OCI-LY1 (cell line): ENCODE results near the gene DDI2.
"Not testable (repeated sequence)": the region's sequence is repeated elsewhere in the genome, so short reads cannot be mapped to it uniquely, and the experiment has no call there.

Source experiments
- H2AFZ ChIP-seq: fragments of 200-600 bp; sonication (generic), shearing (Covaris generic); 2 replicates; pipeline ENCODE4 v1.6.0; 2014; ENCODE audit warnings: antibody characterized with exemption, mild to moderate bottlenecking, low read length
- H3F3A ChIP-seq: fragments of 200-600 bp; sonication (generic), shearing (Covaris generic); 2 replicates; pipeline ENCODE4 v1.6.0; 2014; ENCODE audit warnings: mild to moderate bottlenecking, antibody characterized with exemption, low read length, moderate library complexity; ENCODE audit not compliant: insufficient read depth
- H3K27ac ChIP-seq: fragments of 200-600 bp; sonication (generic); 2 replicates; pipeline ENCODE4 v1.5.1; 2014; ENCODE audit warnings: low read length, mixed run types, mild to moderate bottlenecking, low read depth; ENCODE audit not compliant: poor library complexity, severe bottlenecking
- H3K27me3 ChIP-seq: fragments of 200-600 bp; sonication (generic); 2 replicates; pipeline ENCODE4 v1.6.0; 2014; ENCODE audit warnings: antibody characterized with exemption, mild to moderate bottlenecking, low read length, moderate library complexity; ENCODE audit not compliant: insufficient read depth
- H3K36me3 ChIP-seq: fragments of 200-600 bp; sonication (generic); 2 replicates; pipeline ENCODE4 v1.6.1; 2014; ENCODE audit warnings: mild to moderate bottlenecking, antibody characterized with exemption, low read length, moderate library complexity, mixed read lengths; ENCODE audit not compliant: insufficient read depth
- H3K4me1 ChIP-seq: fragments of 200-600 bp; sonication (generic); 2 replicates; pipeline ENCODE4 v1.5.1; 2014; ENCODE audit warnings: mild to moderate bottlenecking, low read length, moderate library complexity; ENCODE audit not compliant: insufficient read depth, severe bottlenecking
- H3K4me2 ChIP-seq: fragments of 200-600 bp; sonication (generic), shearing (Covaris generic); 2 replicates; pipeline ENCODE4 v1.6.1; 2014; ENCODE audit warnings: low read length
- H3K4me3 ChIP-seq: fragments of 200-600 bp; sonication (generic); 2 replicates; pipeline ENCODE4 v1.5.1; 2014; ENCODE audit warnings: low read length, low read depth, mild to moderate bottlenecking, mixed read lengths; ENCODE audit not compliant: poor library complexity, severe bottlenecking
- H3K79me2 ChIP-seq: fragments of 200-600 bp; shearing (Covaris generic); 2 replicates; pipeline ENCODE4 v1.6.1; 2016; ENCODE audit warnings: mixed run types, low read length, mixed read lengths; ENCODE audit not compliant: insufficient read depth
- H3K9ac ChIP-seq: fragments of 200-600 bp; sonication (generic), shearing (Covaris generic); 2 replicates; pipeline ENCODE4 v1.6.1; 2014; ENCODE audit warnings: mild to moderate bottlenecking, low read length, mixed read lengths
- H3K9me2 ChIP-seq: fragments of 200-600 bp; sonication (generic), shearing (Covaris generic); 2 replicates; pipeline ENCODE4 v1.6.1; 2014; ENCODE audit warnings: low read depth, mild to moderate bottlenecking, low read length, mixed read lengths
- H3K9me3 ChIP-seq: fragments of 200-600 bp; shearing (Covaris generic); 2 replicates; pipeline ENCODE4 v1.6.1; 2014; ENCODE audit warnings: low read length, mixed read lengths
- H4K20me1 ChIP-seq: fragments of 200-600 bp; sonication (generic), shearing (Covaris generic); 2 replicates; pipeline ENCODE4 v1.6.0; 2016; ENCODE audit warnings: mild to moderate bottlenecking, low read length; ENCODE audit not compliant: insufficient read depth
- CTCF ChIP-seq: fragments of 200-600 bp; sonication (generic), shearing (Covaris generic); IDR thresholded peaks from 2 replicates; pipeline ENCODE4 v1.5.1; 2017; ENCODE audit warnings: mild to moderate bottlenecking, antibody characterized with exemption, low read length, moderate library complexity, mixed read lengths
- EZH2 ChIP-seq: fragments of 200-600 bp; sonication (generic), shearing (Covaris generic); IDR thresholded peaks from 2 replicates; pipeline ENCODE4 v1.8.0; 2017; ENCODE audit warnings: borderline replicate concordance, mixed run types, mild to moderate bottlenecking, antibody characterized with exemption, low read length, moderate library complexity, mixed read lengths

Gene DDI2

GRCh38 chr1:15649937-15650336 lies 32.7 kb downstream of the DDI2 start:
- no peak for TF ChIP-seq EZH2
- no peak for TF ChIP-seq CTCF
- Histone ChIP-seq H2AFZ (no peak overlapping the region), H3K9ac (no peak overlapping the region), H3K4me3 (no peak overlapping the region), H3K79me2 (no peaks in the 10 kb centered on the region), H3K27ac (no peak overlapping the region), H3K9me2 (no peaks in the 10 kb centered on the region), H3F3A (no peaks in the 10 kb centered on the region), H3K9me3 (no peaks in the 10 kb centered on the region), H4K20me1 (no peaks in the 10 kb centered on the region), H3K36me3 (peaks cover 84% of the 10 kb centered on the region), H3K4me2 (no peak overlapping the region), H3K27me3 (no peaks in the 10 kb centered on the region), H3K4me1 (no peaks in the 10 kb centered on the region)

GRCh38 chr1:15650433-15650832 lies 33.2 kb downstream of the DDI2 start:
- Histone ChIP-seq H3K9ac (no peak overlapping the region), H3K27me3 (no peaks in the 10 kb centered on the region), H3K9me2 (no peaks in the 10 kb centered on the region), H3K4me3 (no peak overlapping the region), H2AFZ (no peak overlapping the region), H3F3A (no peaks in the 10 kb centered on the region), H4K20me1 (no peaks in the 10 kb centered on the region), H3K4me2 (no peak overlapping the region), H3K4me1 (no peaks in the 10 kb centered on the region), H3K9me3 (no peaks in the 10 kb centered on the region), H3K79me2 (no peaks in the 10 kb centered on the region), H3K27ac (no peak overlapping the region), H3K36me3 (peaks cover 84% of the 10 kb centered on the region)
- TF ChIP-seq CTCF (no peak), EZH2 (no peak)

- H3K4me2 ChIP-seq, H3K4me1 ChIP-seq, H3K79me2 ChIP-seq, H3K27me3 ChIP-seq, H3K9ac ChIP-seq, H3K9me2 ChIP-seq, H2AFZ ChIP-seq, H4K20me1 ChIP-seq, H3F3A ChIP-seq, H3K27ac ChIP-seq, H3K9me3 ChIP-seq, H3K4me3 ChIP-seq: not testable (repeated sequence)
- peaks cover 84% of the 10 kb centered on the region for H3K36me3 ChIP-seq
Observed at GRCh38 chr1:15652130-15652529, 34.9 kb downstream of the DDI2 start.

- Histone ChIP-seq H3K27me3 (no peaks in the 10 kb centered on the region), H3K4me2 (no peak overlapping the region), H3K79me2 (no peaks in the 10 kb centered on the region), H3K27ac (no peak overlapping the region), H3K9me3 (no peaks in the 10 kb centered on the region), H3K4me1 (no peaks in the 10 kb centered on the region), H3K9ac (no peak overlapping the region), H3K4me3 (no peak overlapping the region), H3K9me2 (no peaks in the 10 kb centered on the region), H3K36me3 (peaks cover 78% of the 10 kb centered on the region), H4K20me1 (no peaks in the 10 kb centered on the region), H2AFZ (no peak overlapping the region), H3F3A (no peaks in the 10 kb centered on the region)
- TF ChIP-seq CTCF (no peak), EZH2 (no peak)
Observed at GRCh38 chr1:15654091-15654690, 36.9 kb downstream of the DDI2 start.
